ENCODE data around the gene SLC5A1.
"Not testable (repeated sequence)": the region's sequence is repeated elsewhere in the genome, so short reads cannot be mapped to it uniquely, and the experiment has no call there.

SLC5A1 gene

GRCh38 chr22:32150647-32151046 is 107.6 kb downstream of the SLC5A1 start:
- DNase-seq = not testable (repeated sequence)

- DNase-seq = not testable (repeated sequence)
Measured at GRCh38 chr22:32151641-32152040, 108.6 kb downstream of the SLC5A1 start.

DNA sequence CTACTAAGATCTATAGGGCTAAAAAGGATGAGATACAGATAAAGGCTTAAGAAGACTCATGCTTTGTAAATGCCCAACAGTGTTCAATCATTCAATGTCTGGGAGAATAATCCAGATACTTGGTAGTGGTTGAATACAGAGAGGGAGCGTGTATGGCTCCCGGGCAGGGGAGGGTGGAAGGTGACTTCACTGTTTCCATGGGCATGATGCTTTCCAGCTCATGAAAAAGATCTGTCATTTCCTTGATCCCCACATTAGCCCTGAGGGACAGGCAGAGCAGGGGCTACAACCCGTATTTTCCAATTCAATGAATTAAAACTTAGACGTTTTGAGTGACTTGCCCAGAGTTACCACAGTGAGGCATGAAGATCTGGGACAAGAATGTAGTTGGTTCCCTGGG is 111.7 kb downstream of the SLC5A1 start:
- DNase-seq = not testable (repeated sequence)

- DNase-seq = not testable (repeated sequence)
Measured at GRCh38 chr22:32157632-32158031, 114.6 kb downstream of the SLC5A1 start.

GRCh38 chr22:32158712-32159533 is 115.9 kb downstream of the SLC5A1 start, which contains the start of gene C22orf42:
TSS of gene C22orf42 (minus strand) at chr22:32159303. CDS start at chr22:32159215, 88 bp downstream.
- no peak for DNase-seq

DNA sequence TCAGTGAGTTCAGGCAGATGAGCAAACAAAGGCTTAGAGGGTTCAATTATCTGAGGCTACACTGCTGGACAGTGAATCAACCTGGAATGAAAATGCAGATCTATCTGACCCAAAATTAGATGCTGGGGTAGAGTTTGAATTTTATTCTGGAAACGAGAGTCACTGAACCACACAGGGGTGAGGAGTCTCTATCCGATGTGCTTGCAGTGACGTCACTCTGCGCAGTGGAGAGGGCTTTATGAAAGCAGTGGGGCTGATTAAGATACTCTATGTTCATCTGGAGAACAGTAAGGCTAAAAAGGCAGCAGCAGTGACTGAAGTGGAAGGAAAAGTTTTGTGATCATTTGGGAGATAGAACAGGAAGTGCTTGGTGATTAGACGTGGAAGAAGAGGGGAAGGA is 117.3 kb downstream of the SLC5A1 start:
- not testable (repeated sequence) for DNase-seq

All from activated T-cell treated with anti-CD3 and anti-CD28 coated beads, Interleukin-2, amount 50 U/mL, for 48 hours (primary cell).